GM12878 (cell line): ENCODE results near the gene GPC6.
"Not testable (repeated sequence)": the region's sequence is repeated elsewhere in the genome, so short reads cannot be mapped to it uniquely, and the experiment has no call there.

Experiments used
- CHD1 ChIP-seq: IDR thresholded peaks from 2 replicates; pipeline ENCODE4 v1.6.1; 2012; ENCODE audit warnings: low read depth, low read length, improper control_type of control experiment
- CTCF ChIP-seq, 3 experiments: IDR thresholded peaks in 2 of 3; conservative IDR thresholded peaks in 1 of 3; 2 replicates each; pipeline ENCODE4 v1.5.1; 2011; ENCODE audit warnings: low read depth in 3 of 3, low read length in 3 of 3, mild to moderate bottlenecking in 3 of 3, control low read depth in 2 of 3, moderate library complexity in 2 of 3, inconsistent platforms in 1 of 3, mixed read lengths in 1 of 3; ENCODE audit not compliant: control insufficient read depth in 2 of 3, insufficient read depth in 1 of 3; ENCODE audit errors: extremely low read depth in 1 of 3
- EP300 ChIP-seq, 2 experiments: fragments of 150-350 bp in 1 of 2; IDR thresholded peaks; 2 replicates each; pipeline ENCODE4 v1.6.1; 2011 to 2012; ENCODE audit warnings: low read depth in 2 of 2, low read length in 2 of 2, borderline replicate concordance in 1 of 2, improper control_type of control experiment in 1 of 2, inconsistent platforms in 1 of 2; ENCODE audit not compliant: control insufficient read depth in 1 of 2
- EZH2 ChIP-seq: IDR thresholded peaks from 2 replicates; pipeline ENCODE4 v1.6.1; 2012; ENCODE audit warnings: low read depth, mild to moderate bottlenecking, control low read depth, inconsistent platforms, low read length, borderline replicate concordance; ENCODE audit not compliant: control insufficient read depth
- FOS ChIP-seq: IDR thresholded peaks from 3 replicates; pipeline ENCODE4 v1.6.1; 2011; ENCODE audit warnings: borderline replicate concordance; ENCODE audit not compliant: insufficient read length; ENCODE audit errors: extremely low read depth
- GABPA ChIP-seq: IDR thresholded peaks from 2 replicates; pipeline ENCODE4 v1.6.1; 2014; ENCODE audit warnings: antibody characterized with exemption, low read depth, mild to moderate bottlenecking, inconsistent platforms
- NFIC ChIP-seq: IDR thresholded peaks from 2 replicates; pipeline ENCODE4 v1.6.1; 2012; ENCODE audit warnings: low read depth, mild to moderate bottlenecking, inconsistent platforms, low read length, moderate library complexity
- POLR2A ChIP-seq: IDR thresholded peaks from 2 replicates; pipeline ENCODE4 v1.6.1; 2011; ENCODE audit warnings: low read depth, mild to moderate bottlenecking, low read length
- POLR2AphosphoS5 ChIP-seq: IDR thresholded peaks from 2 replicates; pipeline ENCODE4 v1.6.1; 2011; ENCODE audit warnings: mild to moderate bottlenecking, low read length, inconsistent platforms
- RFX5 ChIP-seq: IDR thresholded peaks from 2 replicates; pipeline ENCODE4 v1.6.1; 2011; ENCODE audit warnings: low read depth, low read length, improper control_type of control experiment
- TF ChIP-seq, protein P1 (sequence below): IDR thresholded peaks from 2 replicates; pipeline ENCODE4 v1.6.1; 2012; ENCODE audit warnings: mild to moderate bottlenecking, low read depth, low read length

DNA sequence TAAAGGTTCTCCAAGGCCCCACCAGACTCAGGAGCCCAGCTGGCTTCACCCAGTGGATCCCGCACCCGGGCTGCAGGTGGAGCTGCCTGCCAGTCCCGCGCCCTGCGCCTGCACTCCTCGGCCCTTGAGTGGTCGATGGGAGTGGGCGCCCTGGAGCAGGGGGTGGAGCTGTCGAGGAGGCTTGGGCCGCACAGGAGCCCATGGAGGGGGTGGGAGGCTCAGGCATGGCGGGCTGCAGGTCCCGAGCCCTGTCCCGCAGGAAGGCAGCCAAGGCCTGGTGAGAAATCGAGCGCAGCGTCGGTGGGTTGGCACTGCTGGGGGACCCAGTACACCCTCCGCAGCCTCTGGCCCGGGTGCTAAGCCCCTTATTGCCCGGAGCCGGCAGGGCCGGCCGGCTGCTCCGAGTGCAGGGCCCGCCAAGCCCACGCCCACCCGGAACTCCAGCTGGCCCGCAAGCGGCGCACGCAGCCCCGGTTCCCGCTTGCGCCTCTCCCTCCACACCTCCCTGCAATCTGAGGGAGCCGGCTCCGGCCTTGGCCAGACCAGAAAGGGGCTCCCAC lies 228.1 kb downstream of the GPC6 start:
- TF ChIP-seq POLR2A; CHD1; NFIC; CTCF (IDR thresholded peaks at IDR 0.05 in 2 of 3, conservative IDR thresholded peaks at IDR 0.05 in 1 of 3; ENCODE audit: control insufficient read depth in 2 of 3, extremely low read depth in 1 of 3, insufficient read depth in 1 of 3, low read depth in 3 of 3, low read length in 3 of 3); EP300 (IDR thresholded peaks at IDR 0.05; ENCODE audit: borderline replicate concordance in 1 of 2, control insufficient read depth in 1 of 2, low read depth in 2 of 2, low read length in 2 of 2); RFX5; GABPA; EZH2; FOS; POLR2AphosphoS5: not testable (repeated sequence)
- TF ChIP-seq, protein P1, sequence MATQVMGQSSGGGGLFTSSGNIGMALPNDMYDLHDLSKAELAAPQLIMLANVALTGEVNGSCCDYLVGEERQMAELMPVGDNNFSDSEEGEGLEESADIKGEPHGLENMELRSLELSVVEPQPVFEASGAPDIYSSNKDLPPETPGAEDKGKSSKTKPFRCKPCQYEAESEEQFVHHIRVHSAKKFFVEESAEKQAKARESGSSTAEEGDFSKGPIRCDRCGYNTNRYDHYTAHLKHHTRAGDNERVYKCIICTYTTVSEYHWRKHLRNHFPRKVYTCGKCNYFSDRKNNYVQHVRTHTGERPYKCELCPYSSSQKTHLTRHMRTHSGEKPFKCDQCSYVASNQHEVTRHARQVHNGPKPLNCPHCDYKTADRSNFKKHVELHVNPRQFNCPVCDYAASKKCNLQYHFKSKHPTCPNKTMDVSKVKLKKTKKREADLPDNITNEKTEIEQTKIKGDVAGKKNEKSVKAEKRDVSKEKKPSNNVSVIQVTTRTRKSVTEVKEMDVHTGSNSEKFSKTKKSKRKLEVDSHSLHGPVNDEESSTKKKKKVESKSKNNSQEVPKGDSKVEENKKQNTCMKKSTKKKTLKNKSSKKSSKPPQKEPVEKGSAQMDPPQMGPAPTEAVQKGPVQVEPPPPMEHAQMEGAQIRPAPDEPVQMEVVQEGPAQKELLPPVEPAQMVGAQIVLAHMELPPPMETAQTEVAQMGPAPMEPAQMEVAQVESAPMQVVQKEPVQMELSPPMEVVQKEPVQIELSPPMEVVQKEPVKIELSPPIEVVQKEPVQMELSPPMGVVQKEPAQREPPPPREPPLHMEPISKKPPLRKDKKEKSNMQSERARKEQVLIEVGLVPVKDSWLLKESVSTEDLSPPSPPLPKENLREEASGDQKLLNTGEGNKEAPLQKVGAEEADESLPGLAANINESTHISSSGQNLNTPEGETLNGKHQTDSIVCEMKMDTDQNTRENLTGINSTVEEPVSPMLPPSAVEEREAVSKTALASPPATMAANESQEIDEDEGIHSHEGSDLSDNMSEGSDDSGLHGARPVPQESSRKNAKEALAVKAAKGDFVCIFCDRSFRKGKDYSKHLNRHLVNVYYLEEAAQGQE: not testable (repeated sequence)
